Transverse colon (tissue), 4 donors: ENCODE measurements around the gene ANKRD44. TPM values are rescaled to one million over a fixed set of nuclear protein-coding genes. Genes with fewer than 3 reads are reported as not detected.

Experiments
- DNase-seq: peaks from one replicate; pipeline ENCODE4 v3.0.0-alpha.2; 2019
- H3K27ac ChIP-seq, 4 donors: fragments of 200-600 bp; sonication (generic); 2 replicates each; pipeline ENCODE4 v1.5.1; 2016 to 2018; ENCODE audit warnings: inconsistent platforms in 4 of 4
- H3K27me3 ChIP-seq: fragments of 200-600 bp; sonication (generic); 2 replicates; pipeline ENCODE4 v1.5.1; 2017; ENCODE audit warnings: inconsistent platforms
- H3K36me3 ChIP-seq, 4 donors: fragments of 200-600 bp; sonication (generic); 2 replicates each; pipeline ENCODE4 v1.5.1; 2017 to 2019; ENCODE audit warnings: inconsistent platforms in 4 of 4
- H3K4me1 ChIP-seq, 4 donors: fragments of 200-600 bp; sonication (generic); 2 replicates each; pipeline ENCODE4 v1.5.1; 2017 to 2020; ENCODE audit warnings: inconsistent platforms in 4 of 4
- H3K4me3 ChIP-seq, 4 donors: fragments of 200-600 bp; sonication (generic); 1 replicate in 1 of 4; 2 replicates in 3 of 4; pipeline versions ENCODE4 v1.5.1 to v1.6.1; 2017 to 2019; ENCODE audit warnings: inconsistent platforms in 4 of 4
- H3K9me3 ChIP-seq, 2 donors: fragments of 200-600 bp; sonication (generic); 2 replicates each; pipeline ENCODE4 v1.5.1; 2017 to 2019; ENCODE audit warnings: inconsistent platforms in 2 of 2
- CTCF ChIP-seq, 5 experiments: fragments of 200-600 bp in 3 of 5; fragments of 450-650 bp in 2 of 5; sonication (generic) in 3 of 5; IDR thresholded peaks; 1 replicate in 2 of 5; 2 replicates in 3 of 5; pipeline ENCODE4 v1.5.1; 2016 to 2017; ENCODE audit warnings: antibody characterized with exemption in 5 of 5, inconsistent platforms in 3 of 5, mild to moderate bottlenecking in 2 of 5, moderate library complexity in 1 of 5
- EP300 ChIP-seq: sonication (generic); formaldehyde crosslinking; IDR thresholded peaks from one replicate; pipeline ENCODE4 v1.6.1; 2017; ENCODE audit warnings: antibody characterized with exemption, low read depth
- POLR2A ChIP-seq: fragments of 450-650 bp; IDR thresholded peaks from one replicate; pipeline ENCODE4 v1.6.1; 2016; ENCODE audit warnings: antibody characterized with exemption, mild to moderate bottlenecking, moderate library complexity
- POLR2AphosphoS5 ChIP-seq, 3 donors: sonication (generic); formaldehyde crosslinking; IDR thresholded peaks; one replicate each; pipeline ENCODE4 v1.6.1; 2016; ENCODE audit warnings: antibody characterized with exemption in 3 of 3
- WGBS, 2 donors: methylation state at CpG; one replicate each; pipeline ENCODE4 v1.1.5; 2018; ENCODE audit warnings: low coverage in 1 of 2; 5-methylcytosine and 5-hydroxymethylcytosine counted together
- in situ Hi-C, 4 donors: fragments of 200-750 bp; cut with MboI; loops; one replicate each; pipeline versions ENCODE4 v1.15.0 to v1.15.1; 2017; ENCODE audit warnings: low sequenced_read_pairs in 3 of 4, low pct_ligation_motif_present in 1 of 4, low pct_unique_long_range_greater_than_20kb in 1 of 4
- intact Hi-C: fragments of 100-400 bp; cut with DNase I; formaldehyde crosslinking; loops from one replicate; pipeline ENCODE4 v1.15.1; 2023; ENCODE audit warnings: low total_unique reads
- total RNA-seq, 4 donors: library from RNA; depleted of rRNA; stranded (reverse); fragments of >200 nt; gene quantifications; one replicate each; pipeline ENCODE4 v1.1.0, GENCODE V29; 2016

Gene ANKRD44
- total RNA-seq, 4 donors from 2014 or later = 13.9 to 46.8 (median 27.5) TPM

- WGBS, 2 donors = 57 to 65% methylated on average over 2 of the region's 2 CpGs
- no peak for TF ChIP-seq POLR2AphosphoS5 (IDR thresholded peaks at IDR 0.05)
- no peak for TF ChIP-seq EP300
- TF ChIP-seq POLR2A = no peak
- TF ChIP-seq CTCF (IDR thresholded peaks at IDR 0.05) = no peak
- intact Hi-C loops (no loop called here), in situ Hi-C loops (no loop called here)
- no peak overlapping the region for H3K27ac ChIP-seq
- no peak for DNase-seq
- peaks cover 3 to 22% (median 4%) of the 10 kb centered on the region in 4 donors for H3K4me1 ChIP-seq
- H3K4me3 ChIP-seq = no peak overlapping the region
- H3K9me3 ChIP-seq = no peaks in the 10 kb centered on the region
- H3K27me3 ChIP-seq = no peaks in the 10 kb centered on the region
- H3K36me3 ChIP-seq = no peaks in the 10 kb centered on the region
Observed at GRCh38 chr2:197281421-197281820, 29.2 kb downstream of the ANKRD44 start.

- Histone ChIP-seq H3K9me3 (no peaks in the 10 kb centered on the region), H3K4me1 (peaks cover 3 to 22% (median 4%) of the 10 kb centered on the region in 4 donors), H3K4me3 (no peak overlapping the region), H3K27ac (no peak overlapping the region), H3K27me3 (no peaks in the 10 kb centered on the region), H3K36me3 (no peaks in the 10 kb centered on the region)
- WGBS, 2 donors = 72 to 84% methylated on average over 9 to 13 of the region's 13 CpGs
- in situ Hi-C loops = no loop called here
- no peak for DNase-seq
- intact Hi-C loops = no loop called here
- TF ChIP-seq POLR2A = no peak
- no peak for TF ChIP-seq POLR2AphosphoS5 (IDR thresholded peaks at IDR 0.05)
- no peak for TF ChIP-seq EP300
- TF ChIP-seq CTCF (IDR thresholded peaks at IDR 0.05) = no peak
Observed at GRCh38 chr2:197280015-197280702, 30.4 kb downstream of the ANKRD44 start.

GRCh38 chr2:197278799-197279763, 31.5 kb downstream of the ANKRD44 start:
- Histone ChIP-seq H3K36me3 (no peaks in the 10 kb centered on the region), H3K4me3 (no peak overlapping the region), H3K9me3 (no peaks in the 10 kb centered on the region), H3K4me1 (peaks cover 3 to 22% (median 4%) of the 10 kb centered on the region in 4 donors), H3K27me3 (no peaks in the 10 kb centered on the region), H3K27ac (no peak overlapping the region)
- DNase-seq = no peak
- in situ Hi-C loops = no loop called here
- TF ChIP-seq POLR2A (no peak), CTCF (IDR thresholded peaks at IDR 0.05) (no peak), EP300 (no peak), POLR2AphosphoS5 (IDR thresholded peaks at IDR 0.05) (no peak)
- intact Hi-C loops = no loop called here
- 74 to 80% methylated on average over 9 to 12 of the region's 12 CpGs for WGBS, 2 donors

GRCh38 chr2:197277794-197278193, 32.8 kb downstream of the ANKRD44 start:
- Histone ChIP-seq H3K27ac (no peak overlapping the region), H3K9me3 (no peaks in the 10 kb centered on the region), H3K27me3 (no peaks in the 10 kb centered on the region), H3K36me3 (no peaks in the 10 kb centered on the region), H3K4me3 (no peak overlapping the region), H3K4me1 (peaks cover 3 to 29% (median 7%) of the 10 kb centered on the region in 4 donors)
- in situ Hi-C loops (no loop called here), intact Hi-C loops (no loop called here)
- 78 to 83% methylated on average over 5 of the region's 5 CpGs for WGBS, 2 donors
- TF ChIP-seq POLR2AphosphoS5 (IDR thresholded peaks at IDR 0.05) (no peak), POLR2A (no peak), CTCF (IDR thresholded peaks at IDR 0.05) (no peak)
- DNase-seq = no peak
